Lung microvascular endothelial cell (primary cell): ENCODE data around the gene SLC44A2. TPM values are rescaled to one million over a fixed set of nuclear protein-coding genes. Genes with fewer than 3 reads are reported as not detected.

ENCODE experiments used
- DNase-seq, 2 donors: peaks; one replicate each; pipeline versions ENCODE4 v3.0.0 to v3.0.0-alpha.2; 2010; ENCODE audit warnings: low read depth in 2 of 2
- total RNA-seq: library from RNA; depleted of rRNA; stranded (reverse); fragments of >200 nt; gene quantifications from 2 replicates; pipeline ENCODE4 v1.2.1, GENCODE V29; 2014

SLC44A2 gene
- total RNA-seq = 37.9 and 71.8 TPM in 2 replicates

DNA sequence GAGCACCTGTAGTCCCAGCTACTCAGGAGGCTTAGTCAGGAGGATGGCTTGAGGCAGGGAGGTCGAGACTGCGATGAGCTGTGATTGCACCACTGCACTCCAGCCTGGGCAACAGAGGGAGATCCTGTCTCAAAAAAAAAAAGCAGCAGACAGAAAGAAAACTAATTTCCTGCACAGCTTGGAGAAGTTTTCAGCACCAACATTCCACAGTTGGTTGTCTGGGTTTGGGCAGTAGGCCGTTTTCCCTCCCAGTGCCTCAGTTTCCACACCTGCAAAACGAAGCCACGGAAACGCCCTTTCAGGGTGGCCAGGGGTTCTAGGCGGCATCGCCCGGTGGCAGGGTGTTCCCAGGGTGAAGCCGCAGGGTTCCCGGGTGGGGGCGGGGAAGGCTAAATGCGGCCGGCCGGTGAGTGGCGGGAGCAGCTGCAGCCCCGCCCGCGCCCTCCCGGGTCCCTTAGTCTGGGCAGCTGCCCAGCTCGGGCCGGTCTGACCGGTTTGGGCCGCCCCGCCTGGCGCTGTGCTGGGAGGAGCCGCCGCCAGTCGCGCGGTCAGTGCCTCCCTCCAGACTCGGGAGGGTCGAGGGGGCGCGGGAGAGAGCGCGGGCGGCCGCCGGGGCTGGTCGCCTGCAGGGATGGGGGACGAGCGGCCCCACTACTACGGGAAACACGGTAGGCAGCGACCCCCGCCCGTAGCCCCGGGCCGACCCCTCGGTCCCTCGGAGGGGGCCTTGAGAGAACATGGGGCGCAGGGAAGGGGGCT lies at the start of gene SLC44A2:
TSS of gene SLC44A2 (plus strand) at position 551 of the 759 bp plus-strand sequence. CDS start at position 632, 81 bp downstream.
- peak; percentile 56 to 65 for DNase-seq

DNA sequence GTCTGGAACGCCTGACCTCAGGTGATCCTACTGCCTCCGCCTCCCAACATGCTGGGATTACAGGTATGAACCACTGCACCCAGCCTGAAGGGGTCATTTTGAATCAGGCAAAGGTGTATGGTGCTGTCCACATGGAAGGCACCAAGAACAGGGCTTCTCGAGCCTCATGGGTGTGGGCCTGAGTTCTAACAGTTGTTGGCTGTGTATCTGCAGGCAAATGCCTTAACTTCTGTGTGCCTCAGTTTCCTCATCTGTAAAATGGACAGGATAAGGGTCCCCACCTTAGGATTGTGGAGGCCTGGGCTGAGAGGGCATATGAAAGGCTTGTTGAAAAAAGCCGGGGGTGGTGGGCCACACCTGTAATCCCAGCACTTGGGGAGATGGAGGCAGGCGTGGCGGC lies 47.4 kb upstream of the SLC44A2 start:
- DNase-seq = no peak

GRCh38 chr19:10580979-10581631 lies 44.2 kb upstream of the SLC44A2 start:
- DNase-seq = peak; percentile 93 to 94

DNA sequence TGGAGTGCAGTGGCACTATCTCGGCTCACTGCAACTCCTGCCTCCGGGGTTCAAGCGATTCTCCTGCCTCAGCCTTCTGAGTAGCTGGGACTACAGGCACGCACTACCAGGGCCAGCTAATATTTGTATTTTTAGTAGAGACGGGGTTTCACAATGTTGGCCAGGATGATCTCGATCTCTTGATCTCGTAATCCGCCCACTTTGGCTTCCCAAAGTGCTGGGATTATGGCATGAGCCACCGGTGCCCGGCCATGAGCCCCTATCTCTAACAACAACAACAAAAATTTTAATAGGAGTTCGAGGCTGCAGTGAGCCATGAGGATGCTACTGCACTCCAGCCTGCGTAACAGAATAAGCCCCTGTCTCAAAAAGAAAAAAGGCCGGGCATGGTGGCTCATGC lies 43.3 kb upstream of the SLC44A2 start:
- no peak for DNase-seq

- DNase-seq = peak in 1 of 2 donors; percentile 28
Observed at GRCh38 chr19:10583036-10583776, 42.1 kb upstream of the SLC44A2 start.

DNA sequence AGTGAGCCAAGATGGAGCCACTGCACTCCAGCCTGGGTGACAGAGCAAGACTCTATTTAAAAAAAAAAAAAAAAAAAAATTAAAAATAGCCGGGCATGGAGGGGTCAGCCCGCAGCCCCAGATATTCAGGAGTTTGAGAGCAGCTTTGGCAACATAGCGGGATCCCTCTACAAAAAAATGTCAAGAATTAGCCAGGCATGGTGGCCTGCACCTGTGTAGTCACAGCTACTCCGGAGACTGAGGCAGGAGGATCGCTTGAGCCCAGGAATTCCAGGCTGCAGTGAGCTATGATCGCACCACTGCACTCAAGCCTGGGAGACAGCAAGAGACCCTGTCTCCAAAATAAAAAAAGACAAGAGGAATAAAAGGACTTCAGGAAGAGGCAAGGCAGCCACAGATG lies 39.0 kb upstream of the SLC44A2 start:
- DNase-seq = no peak

DNA sequence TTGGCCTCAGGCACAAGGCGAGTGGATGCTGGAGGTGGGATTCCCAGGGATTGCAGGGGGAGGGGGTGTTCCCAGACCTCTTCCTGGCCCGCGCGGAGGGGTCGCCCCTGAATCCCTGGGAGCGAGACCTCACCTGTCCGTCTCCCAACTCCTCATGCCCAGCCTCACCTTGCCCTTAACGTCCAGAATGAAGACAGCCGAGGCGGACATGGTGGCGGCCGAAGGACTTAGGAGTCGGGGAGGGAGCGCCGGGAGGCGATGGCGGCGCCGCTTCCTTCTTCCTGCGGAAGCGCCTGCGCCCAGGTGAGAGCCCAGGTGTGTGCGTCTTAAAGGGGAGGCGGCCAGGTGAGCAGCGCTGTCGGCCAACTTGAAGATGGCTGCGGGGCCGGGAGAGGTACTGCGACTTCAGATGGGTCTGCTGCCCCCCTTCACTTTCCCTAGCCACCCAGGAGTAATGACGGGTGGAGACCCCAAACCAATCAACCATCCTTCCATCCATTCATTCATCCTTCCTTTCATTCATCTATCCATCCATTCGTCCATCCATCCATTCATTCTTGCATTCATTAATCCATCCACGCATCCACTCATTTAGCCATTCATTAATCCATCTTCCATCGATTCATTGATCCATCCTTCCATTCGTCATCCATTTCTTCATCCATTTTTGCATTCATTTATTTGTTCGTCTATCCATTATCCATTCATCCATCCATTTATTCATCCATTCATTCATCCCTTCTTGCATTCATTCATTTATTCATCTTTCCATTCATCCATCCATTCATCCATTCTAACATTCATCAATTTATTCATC lies 38.1 kb upstream of the SLC44A2 start, which contains the start of gene AP1M2:
TSS of gene AP1M2 (minus strand) at position 291 of the 817 bp plus-strand sequence. CDS start at position 210, 81 bp downstream.
- DNase-seq = no peak

DNA sequence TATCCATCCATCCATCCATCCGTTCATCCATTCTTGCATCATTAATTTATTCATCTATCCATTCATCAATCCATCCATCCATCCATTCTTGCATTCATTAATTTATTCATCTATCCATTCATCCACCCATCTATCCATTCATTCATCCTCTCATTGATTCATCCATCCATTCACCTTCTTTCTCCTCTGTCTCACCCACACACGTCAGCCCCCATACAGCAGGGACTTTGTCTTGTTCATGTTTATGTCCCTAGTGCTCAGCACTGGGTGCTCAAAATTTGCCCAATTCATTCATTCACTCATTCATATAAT lies 37.6 kb upstream of the SLC44A2 start:
- no peak for DNase-seq

- DNase-seq = no peak
Observed at GRCh38 chr19:10593148-10593547, 32.2 kb upstream of the SLC44A2 start.

DNA sequence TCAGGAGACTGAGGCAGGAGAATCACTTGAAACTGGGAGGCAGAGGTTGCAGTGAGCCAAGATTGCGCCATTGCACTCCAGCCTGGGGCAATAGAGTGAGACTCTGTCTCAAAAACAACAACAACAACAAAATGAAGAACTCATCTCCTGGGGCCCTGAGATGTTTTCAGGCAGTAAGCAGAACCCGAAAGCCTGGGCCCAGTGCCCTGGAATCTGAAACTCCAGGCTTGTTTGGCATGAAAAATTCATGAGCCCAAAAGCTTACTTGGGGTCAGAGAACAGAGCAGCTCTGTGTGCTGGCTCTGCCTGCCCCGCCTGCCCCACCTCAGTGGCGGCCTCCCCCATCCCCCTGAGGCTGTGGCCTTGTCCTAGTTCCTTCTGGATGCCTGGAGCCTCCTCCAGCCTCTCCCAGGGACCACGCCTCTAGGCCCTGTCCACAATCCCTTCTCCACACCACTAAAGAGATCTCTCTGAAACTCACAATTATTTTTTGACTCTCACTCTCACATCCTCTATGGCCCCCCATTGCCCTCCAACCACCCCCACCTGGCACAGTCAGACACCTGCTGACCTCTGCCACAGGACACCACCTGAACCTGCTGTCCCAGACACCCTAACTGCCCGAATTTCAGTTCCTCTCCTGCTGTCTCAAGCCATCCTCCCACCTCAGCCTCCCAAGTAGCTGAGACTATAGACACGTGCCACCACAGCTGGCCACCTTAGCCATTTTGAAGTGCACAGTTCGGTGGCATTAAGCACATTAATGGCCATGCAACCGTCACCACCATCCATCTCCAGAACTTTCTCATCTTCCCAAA lies 31.3 kb upstream of the SLC44A2 start:
- DNase-seq = no peak

DNA sequence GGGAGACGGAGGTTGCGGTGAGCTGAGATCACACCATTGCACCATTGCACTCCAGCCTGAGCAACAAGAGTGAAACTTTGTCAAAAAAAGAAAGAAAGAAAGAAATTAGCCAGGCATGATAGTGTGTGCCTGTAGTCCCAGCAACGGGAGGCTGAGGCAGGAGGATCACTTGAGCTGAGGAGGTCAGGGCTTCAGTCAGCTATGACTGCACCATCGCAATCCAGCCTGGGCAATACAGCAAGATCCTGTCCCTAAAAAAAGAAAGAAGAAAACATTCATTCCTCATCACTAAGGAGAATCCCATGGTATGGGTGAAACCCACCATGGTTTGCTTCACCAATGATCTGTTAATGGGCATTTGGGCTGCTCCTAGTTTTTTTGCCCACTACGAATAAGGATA lies 25.2 kb upstream of the SLC44A2 start:
- no peak for DNase-seq

DNA sequence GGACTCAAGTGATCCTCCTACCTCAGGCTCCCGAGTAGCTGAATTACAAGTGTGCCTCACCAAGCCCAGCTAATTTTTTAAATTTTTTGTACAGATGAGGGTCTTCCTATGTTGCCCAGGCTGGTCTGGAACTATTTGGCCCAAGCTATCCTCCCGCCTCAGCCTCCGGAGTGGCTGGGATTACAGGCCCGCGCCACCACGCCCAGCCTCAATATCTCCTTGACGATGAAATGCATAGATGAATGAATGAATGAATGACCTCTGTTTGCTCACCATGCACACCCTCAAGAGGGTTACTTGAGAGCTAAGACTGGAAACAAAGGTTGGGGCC lies 23.4 kb upstream of the SLC44A2 start:
- no peak for DNase-seq

GRCh38 chr19:10602330-10603083 lies 22.8 kb upstream of the SLC44A2 start:
- DNase-seq = peak; percentile 72 to 86

GRCh38 chr19:10603084-10603872 lies 22.1 kb upstream of the SLC44A2 start:
- peak; percentile 31 to 84 for DNase-seq

- DNase-seq = peak; percentile 51 to 77
Observed at GRCh38 chr19:10603873-10604459, 21.4 kb upstream of the SLC44A2 start.

- DNase-seq = peak; percentile 52 to 57
Observed at GRCh38 chr19:10604460-10604980, 20.8 kb upstream of the SLC44A2 start.

- DNase-seq = no peak
Observed at GRCh38 chr19:10611907-10612306, 13.4 kb upstream of the SLC44A2 start.

GRCh38 chr19:10612499-10613119 lies 12.7 kb upstream of the SLC44A2 start:
- DNase-seq = peak in 1 of 2 donors; percentile 31
